ENCODE data around the gene SNX32.

The SNX32 gene

DNA sequence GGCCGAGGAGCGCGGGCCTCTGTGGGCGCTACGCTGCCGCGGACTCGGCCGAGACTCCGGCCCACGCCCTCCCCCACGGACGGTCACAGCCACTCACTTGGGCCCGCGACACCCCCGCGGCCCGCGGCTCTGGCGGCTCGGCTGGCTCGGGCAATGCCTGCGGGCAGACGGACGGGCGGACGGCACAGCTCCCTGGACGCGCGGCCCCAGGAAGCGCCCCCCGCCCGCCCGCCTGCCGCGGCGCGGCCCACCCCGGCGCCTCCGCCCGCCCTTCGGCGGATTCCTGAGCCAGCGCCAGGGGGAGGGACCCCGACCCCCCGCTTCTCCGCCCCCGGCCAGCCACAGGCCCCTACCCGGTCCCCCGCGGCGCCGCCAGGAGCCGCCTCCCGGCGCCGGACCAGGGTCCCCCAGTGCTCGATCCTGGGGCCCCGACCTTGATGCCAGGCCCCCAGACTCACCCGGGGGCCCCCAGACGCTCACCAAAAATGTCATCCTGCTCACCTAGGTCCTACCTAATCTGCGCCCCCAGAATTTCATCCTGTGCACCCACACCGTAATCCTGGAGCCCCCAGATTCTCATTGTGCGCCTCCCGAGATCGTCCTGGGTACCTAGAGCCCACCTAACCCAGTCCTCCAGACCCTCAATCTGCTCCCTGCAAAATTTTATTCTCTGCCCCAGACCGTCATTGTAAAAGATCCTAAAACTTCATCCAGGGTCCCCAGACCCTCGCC lies 39.0 kb downstream of the SNX32 start, which contains the start of gene EFEMP2:
Gene EFEMP2 (minus strand): TSS at position 215 of the 732 bp plus-strand sequence. CDS start 446 bp downstream, outside the sequence.
- Histone ChIP-seq H4K91ac (ENCODE audit: low read length) (peak within 1 kb of the TSS; percentile 97), H2AFZ (ENCODE audit: low read depth, low read length) (peak within 1 kb of the TSS; percentile 84), H2BK12ac (ENCODE audit: low read length in 2 of 2) (peak within 1 kb of the TSS; percentile 82 to 97), H3K14ac (ENCODE audit: low read length in 2 of 2) (peak within 1 kb of the TSS; percentile 87 to 95), H3K4ac (ENCODE audit: low read depth in 1 of 2, low read length in 2 of 2) (peak within 1 kb of the TSS; percentile 96 to 98), H3K4me3 (ENCODE audit: insufficient read depth in 1 of 2, low read depth in 1 of 2, low read length in 2 of 2) (peak within 1 kb of the TSS; percentile 88 to 91), H3K9me3 (ENCODE audit: control insufficient read depth, low read length) (no peaks in the 10 kb centered on the region), H3K4me2 (ENCODE audit: low read length, poor library complexity, severe bottlenecking) (peak within 1 kb of the TSS; percentile 97), H4K8ac (ENCODE audit: low read length) (peak within 1 kb of the TSS; percentile 96), H3K79me1 (replicated peaks; ENCODE audit: low read length, poor library complexity, severe bottlenecking) (peaks cover 12% of the 10 kb centered on the region), H3K18ac (ENCODE audit: low read depth in 1 of 2, low read length in 2 of 2) (peak within 1 kb of the TSS; percentile 97 to 98), H3K36me3 (ENCODE audit: control insufficient read depth in 1 of 2, insufficient read depth in 2 of 2, low read depth in 1 of 2, low read length in 2 of 2) (peaks cover 33 to 34% of the 10 kb centered on the region in 2 experiments), H2AK5ac (ENCODE audit: low read length, severe bottlenecking) (peak within 1 kb of the TSS; percentile 85), H3K4me1 (ENCODE audit: control insufficient read depth, insufficient read depth, low read depth, low read length) (peaks cover 32% of the 10 kb centered on the region), H3K9ac (ENCODE audit: low read length) (peak within 1 kb of the TSS; percentile 94), H2BK5ac (ENCODE audit: low read depth, low read length, poor library complexity, severe bottlenecking) (peak within 1 kb of the TSS; percentile 36), H3K27ac (ENCODE audit: low read length, poor library complexity, severe bottlenecking) (peak within 1 kb of the TSS; percentile 84), H3K23ac (ENCODE audit: low read length in 2 of 2) (peak within 1 kb of the TSS in 1 of 2 experiments; percentile 74), H2BK15ac (ENCODE audit: low read depth, poor library complexity, severe bottlenecking) (peak within 1 kb of the TSS; percentile 98), H2BK120ac (ENCODE audit: low read depth, low read length) (peak within 1 kb of the TSS; percentile 91), H3K27me3 (ENCODE audit: control insufficient read depth in 1 of 2, insufficient read depth in 1 of 2, low read length in 2 of 2) (no peaks in the 10 kb centered on the region)
- DNase-seq = peak; percentile 49
- 1% methylated on average over 47 of the region's 69 CpGs for WGBS

DNA sequence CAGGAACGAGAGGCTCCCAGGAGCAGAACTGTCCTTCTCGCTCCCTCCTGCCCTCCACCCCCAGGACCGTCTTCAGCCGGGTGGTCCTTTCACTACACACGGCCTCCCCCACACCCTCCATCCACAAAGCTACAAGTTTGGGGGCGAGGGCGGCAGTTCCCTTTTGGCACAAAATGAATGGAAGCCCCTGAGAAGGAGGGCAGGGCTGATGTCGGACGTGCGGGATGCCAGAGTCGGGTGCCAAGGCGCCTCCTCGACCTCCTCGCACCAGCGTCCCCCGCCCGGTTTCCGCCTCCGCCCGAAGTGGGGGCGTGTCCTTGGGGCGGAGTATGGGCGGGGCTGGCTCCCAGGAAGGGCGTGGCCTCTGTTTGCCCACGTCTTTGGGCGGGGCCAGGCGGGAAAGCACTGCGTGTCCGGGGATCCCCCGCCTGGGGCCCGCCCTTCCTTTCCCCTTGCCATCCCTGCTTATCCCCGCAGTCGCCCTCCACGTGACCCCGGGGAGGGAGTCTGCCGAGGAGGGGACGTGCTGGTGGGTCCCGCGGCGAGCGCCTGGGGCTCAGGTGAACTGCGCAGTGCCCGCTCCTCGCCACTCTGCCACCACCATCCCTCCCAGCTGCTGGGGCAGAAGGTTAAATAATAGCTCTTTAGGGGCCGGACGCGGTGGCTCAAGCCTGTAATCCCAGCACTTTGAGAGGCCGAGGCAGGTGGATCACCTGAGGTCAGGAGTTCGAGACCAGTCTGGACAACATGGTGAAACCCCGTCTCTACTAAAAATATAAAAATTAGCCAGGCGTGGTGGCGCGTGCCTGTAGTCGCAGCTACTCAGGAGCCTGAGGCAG lies 39.8 kb downstream of the SNX32 start:
- peak overlapping the region; percentile 53 for H2AK5ac ChIP-seq (ENCODE audit: low read length, severe bottlenecking)
- H3K4me2 ChIP-seq (ENCODE audit: low read length, poor library complexity, severe bottlenecking) = peak overlapping the region; percentile 97
- peak overlapping the region; percentile 98 for H2BK15ac ChIP-seq (ENCODE audit: low read depth, poor library complexity, severe bottlenecking)
- peak overlapping the region; percentile 91 for H2BK120ac ChIP-seq (ENCODE audit: low read depth, low read length)
- H3K9me3 ChIP-seq (ENCODE audit: control insufficient read depth, low read length) = no peaks in the 10 kb centered on the region
- no peak overlapping the region for H2BK5ac ChIP-seq (ENCODE audit: low read depth, low read length, poor library complexity, severe bottlenecking)
- H2AFZ ChIP-seq (ENCODE audit: low read depth, low read length) = peak overlapping the region; percentile 84
- peak overlapping the region; percentile 82 to 97 for H2BK12ac ChIP-seq (ENCODE audit: low read length in 2 of 2)
- peaks cover 9% of the 10 kb centered on the region for H3K79me1 ChIP-seq (replicated peaks; ENCODE audit: low read length, poor library complexity, severe bottlenecking)
- H3K23ac ChIP-seq (ENCODE audit: low read length in 2 of 2) = peak overlapping the region in 1 of 2 experiments; percentile 74
- peak overlapping the region; percentile 91 for H3K9ac ChIP-seq (ENCODE audit: low read length)
- WGBS = 11% methylated on average over 44 of the region's 54 CpGs
- peak overlapping the region; percentile 82 for H3K27ac ChIP-seq (ENCODE audit: low read length, poor library complexity, severe bottlenecking)
- H4K8ac ChIP-seq (ENCODE audit: low read length) = peak overlapping the region; percentile 96
- H3K4me1 ChIP-seq (ENCODE audit: control insufficient read depth, insufficient read depth, low read depth, low read length) = peaks cover 28% of the 10 kb centered on the region
- H3K36me3 ChIP-seq (ENCODE audit: control insufficient read depth in 1 of 2, insufficient read depth in 2 of 2, low read depth in 1 of 2, low read length in 2 of 2) = peaks cover 25 to 27% of the 10 kb centered on the region in 2 experiments
- peak overlapping the region; percentile 88 to 91 for H3K4me3 ChIP-seq (ENCODE audit: insufficient read depth in 1 of 2, low read depth in 1 of 2, low read length in 2 of 2)
- H3K14ac ChIP-seq (ENCODE audit: low read length in 2 of 2) = peak overlapping the region; percentile 82 to 87
- DNase-seq = peak; percentile 95
- peak overlapping the region; percentile 97 for H3K18ac ChIP-seq (ENCODE audit: low read depth in 1 of 2, low read length in 2 of 2)
- H4K91ac ChIP-seq (ENCODE audit: low read length) = peak overlapping the region; percentile 94
- H3K4ac ChIP-seq (ENCODE audit: low read depth in 1 of 2, low read length in 2 of 2) = peak overlapping the region; percentile 79 to 98
- no peaks in the 10 kb centered on the region for H3K27me3 ChIP-seq (ENCODE audit: control insufficient read depth in 1 of 2, insufficient read depth in 1 of 2, low read length in 2 of 2)

GRCh38 chr11:65879617-65880016 lies 45.9 kb downstream of the SNX32 start, which contains the start of gene CTSW:
TSS of gene CTSW (plus strand) at chr11:65879837. CDS start at chr11:65879855, 18 bp downstream.
- Histone ChIP-seq H2AFZ (ENCODE audit: low read depth, low read length) (no peak within 1 kb of the TSS), H3K9me3 (ENCODE audit: control insufficient read depth, low read length) (no peaks in the 10 kb centered on the region), H2BK120ac (ENCODE audit: low read depth, low read length) (no peak within 1 kb of the TSS), H3K36me3 (ENCODE audit: control insufficient read depth in 1 of 2, insufficient read depth in 2 of 2, low read depth in 1 of 2, low read length in 2 of 2) (peaks cover 27 to 39% of the 10 kb centered on the region in 2 experiments), H3K4me3 (ENCODE audit: insufficient read depth in 1 of 2, low read depth in 1 of 2, low read length in 2 of 2) (no peak within 1 kb of the TSS), H2AK5ac (ENCODE audit: low read length, severe bottlenecking) (no peak within 1 kb of the TSS), H3K4me2 (ENCODE audit: low read length, poor library complexity, severe bottlenecking) (no peak within 1 kb of the TSS), H2BK12ac (ENCODE audit: low read length in 2 of 2) (peak within 1 kb of the TSS; percentile 31 to 64), H3K18ac (ENCODE audit: low read depth in 1 of 2, low read length in 2 of 2) (no peak within 1 kb of the TSS), H2BK15ac (ENCODE audit: low read depth, poor library complexity, severe bottlenecking) (no peak within 1 kb of the TSS), H4K8ac (ENCODE audit: low read length) (peak within 1 kb of the TSS; percentile 21), H4K91ac (ENCODE audit: low read length) (no peak within 1 kb of the TSS), H3K79me1 (replicated peaks; ENCODE audit: low read length, poor library complexity, severe bottlenecking) (peaks cover 14% of the 10 kb centered on the region), H3K9ac (ENCODE audit: low read length) (no peak within 1 kb of the TSS), H3K4me1 (ENCODE audit: control insufficient read depth, insufficient read depth, low read depth, low read length) (peaks cover 2% of the 10 kb centered on the region), H3K4ac (ENCODE audit: low read depth in 1 of 2, low read length in 2 of 2) (no peak within 1 kb of the TSS), H3K27me3 (ENCODE audit: control insufficient read depth in 1 of 2, insufficient read depth in 1 of 2, low read length in 2 of 2) (no peaks in the 10 kb centered on the region), H3K14ac (ENCODE audit: low read length in 2 of 2) (no peak within 1 kb of the TSS), H3K27ac (ENCODE audit: low read length, poor library complexity, severe bottlenecking) (no peak within 1 kb of the TSS), H2BK5ac (ENCODE audit: low read depth, low read length, poor library complexity, severe bottlenecking) (no peak within 1 kb of the TSS), H3K23ac (ENCODE audit: low read length in 2 of 2) (no peak within 1 kb of the TSS)
- WGBS = 79% methylated on average over 7 of the region's 7 CpGs
- DNase-seq = no peak

GRCh38 chr11:65880027-65880426 lies 46.3 kb downstream of the SNX32 start:
- Histone ChIP-seq H3K23ac (ENCODE audit: low read length in 2 of 2) (no peak overlapping the region), H3K4me3 (ENCODE audit: insufficient read depth in 1 of 2, low read depth in 1 of 2, low read length in 2 of 2) (no peak overlapping the region), H3K9me3 (ENCODE audit: control insufficient read depth, low read length) (no peaks in the 10 kb centered on the region), H2BK15ac (ENCODE audit: low read depth, poor library complexity, severe bottlenecking) (no peak overlapping the region), H3K27ac (ENCODE audit: low read length, poor library complexity, severe bottlenecking) (no peak overlapping the region), H2BK12ac (ENCODE audit: low read length in 2 of 2) (no peak overlapping the region), H3K9ac (ENCODE audit: low read length) (no peak overlapping the region), H2BK120ac (ENCODE audit: low read depth, low read length) (no peak overlapping the region), H3K18ac (ENCODE audit: low read depth in 1 of 2, low read length in 2 of 2) (no peak overlapping the region), H2AK5ac (ENCODE audit: low read length, severe bottlenecking) (no peak overlapping the region), H3K79me1 (replicated peaks; ENCODE audit: low read length, poor library complexity, severe bottlenecking) (peaks cover 16% of the 10 kb centered on the region), H3K4me1 (ENCODE audit: control insufficient read depth, insufficient read depth, low read depth, low read length) (peaks cover 5% of the 10 kb centered on the region), H3K36me3 (ENCODE audit: control insufficient read depth in 1 of 2, insufficient read depth in 2 of 2, low read depth in 1 of 2, low read length in 2 of 2) (peaks cover 31 to 43% of the 10 kb centered on the region in 2 experiments), H3K4ac (ENCODE audit: low read depth in 1 of 2, low read length in 2 of 2) (no peak overlapping the region), H4K8ac (ENCODE audit: low read length) (no peak overlapping the region), H3K14ac (ENCODE audit: low read length in 2 of 2) (no peak overlapping the region), H3K4me2 (ENCODE audit: low read length, poor library complexity, severe bottlenecking) (no peak overlapping the region), H2BK5ac (ENCODE audit: low read depth, low read length, poor library complexity, severe bottlenecking) (no peak overlapping the region), H3K27me3 (ENCODE audit: control insufficient read depth in 1 of 2, insufficient read depth in 1 of 2, low read length in 2 of 2) (no peaks in the 10 kb centered on the region), H4K91ac (ENCODE audit: low read length) (no peak overlapping the region), H2AFZ (ENCODE audit: low read depth, low read length) (no peak overlapping the region)
- DNase-seq = no peak
- WGBS = 91% methylated on average over 7 of the region's 7 CpGs
